Ureter (tissue), 1 donor: ENCODE results near the gene RASA3. TPM values are rescaled to one million over a fixed set of nuclear protein-coding genes. Genes with fewer than 3 reads are reported as not detected.
"Not testable (repeated sequence)": the region's sequence is repeated elsewhere in the genome, so short reads cannot be mapped to it uniquely, and the experiment has no call there.

Experiments used
- DNase-seq: peaks from one replicate; pipeline ENCODE4 v3.0.0-alpha.2; 2020; ENCODE audit warnings: low spot score
- total RNA-seq: library from RNA; stranded (reverse); gene quantifications from one replicate; pipeline ENCODE4 v1.2.4, GENCODE V29; 2023
- donor health status: DM: yes; HTN: yes; CAD: no.

RASA3 gene
- total RNA-seq, 1 donor from 2014 or later: 22.4 TPM

DNA sequence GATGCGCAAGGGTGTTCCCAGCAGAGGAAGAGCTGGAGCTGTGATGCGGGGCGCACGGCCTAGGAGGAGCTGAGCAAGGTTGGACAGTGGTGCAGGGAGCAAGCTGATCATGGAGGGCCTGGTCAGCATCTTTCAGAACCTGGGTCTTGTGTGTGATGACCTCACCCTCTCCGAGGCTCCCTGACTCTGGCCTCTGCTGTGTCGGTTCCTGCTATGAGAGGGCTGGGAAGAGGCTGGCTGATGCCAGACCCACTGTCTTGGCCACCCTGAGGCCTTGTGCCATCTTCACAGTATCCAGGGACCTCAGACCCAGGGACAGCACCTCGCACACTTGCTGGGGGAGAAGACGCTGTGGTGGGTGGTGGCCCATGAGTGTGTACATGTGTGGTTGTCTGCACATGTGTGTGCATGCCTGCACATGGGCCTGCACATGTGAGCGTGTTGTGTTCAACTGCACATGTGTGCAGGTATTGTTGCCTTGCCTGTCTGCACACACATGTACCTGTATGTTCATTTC is 142.0 kb downstream of the RASA3 start:
- DNase-seq: no peak

DNA sequence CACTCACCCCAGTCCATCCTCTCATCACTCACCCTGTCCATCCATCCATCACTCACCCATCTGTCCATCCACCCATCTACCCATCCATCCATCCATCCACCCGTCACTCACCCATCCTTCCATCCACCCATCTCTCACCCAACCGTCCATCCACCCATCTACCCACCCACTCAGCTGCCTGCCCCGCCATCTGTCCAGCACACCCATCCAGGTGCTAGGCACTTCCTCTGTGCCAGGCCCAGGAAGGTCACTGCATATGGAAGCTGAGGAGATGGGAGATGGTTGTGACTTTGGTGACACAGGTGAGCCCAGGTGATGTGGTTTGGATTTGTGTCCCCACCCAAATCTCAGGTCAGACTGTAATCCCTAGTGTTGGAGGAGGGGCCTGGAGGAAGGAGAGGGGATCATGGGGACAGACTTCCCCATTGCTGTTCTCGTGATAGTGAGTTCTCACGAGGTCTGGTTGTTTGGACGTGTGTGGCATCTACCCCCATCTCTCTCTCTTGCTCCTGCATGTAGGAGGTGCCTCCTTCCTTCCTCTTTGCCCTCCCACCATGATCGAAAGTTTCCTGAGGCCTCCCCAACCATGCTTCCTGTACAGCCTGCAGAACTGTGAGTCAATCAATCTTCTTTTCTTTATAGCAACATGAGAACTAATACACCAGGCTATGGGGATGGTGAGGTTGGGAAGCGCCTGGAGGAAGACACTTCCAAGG is 142.7 kb downstream of the RASA3 start:
- DNase-seq: no peak

DNA sequence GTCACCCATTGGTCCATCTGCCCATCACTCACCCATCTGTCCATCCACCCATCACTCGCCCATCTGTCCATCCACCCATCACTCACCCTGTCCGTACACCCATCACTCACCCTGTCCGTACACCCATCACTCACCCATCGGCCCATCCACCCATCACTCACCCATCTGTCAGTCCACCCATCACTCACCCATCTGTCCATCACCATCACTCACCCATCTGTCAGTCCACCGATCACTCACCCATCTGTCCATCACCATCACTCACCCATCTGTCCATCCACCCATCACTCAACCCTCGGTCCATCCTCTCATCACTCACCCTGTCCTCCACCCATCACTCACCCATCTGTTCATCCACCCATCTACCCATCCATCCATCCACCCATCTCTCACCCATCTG is 143.6 kb downstream of the RASA3 start:
- DNase-seq: not testable (repeated sequence)

DNA sequence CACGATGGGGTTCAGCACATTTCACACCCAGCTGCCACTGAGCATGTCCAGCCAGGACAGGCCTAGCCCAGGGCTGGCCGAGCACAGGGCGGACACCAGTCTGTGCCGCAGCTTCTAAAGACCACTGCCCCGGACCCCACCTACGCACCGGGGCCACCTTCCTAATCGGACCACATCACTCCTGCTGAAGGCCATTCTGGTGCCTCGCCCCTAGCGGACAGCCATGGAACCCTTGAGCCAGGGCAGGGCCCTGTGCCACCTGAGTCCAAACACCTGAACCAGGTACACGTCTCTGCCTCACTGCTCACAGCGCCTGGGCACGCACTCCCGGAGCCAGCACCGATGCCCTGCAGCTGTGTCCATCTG is 150.1 kb downstream of the RASA3 start:
- DNase-seq: peak; percentile 41

DNA sequence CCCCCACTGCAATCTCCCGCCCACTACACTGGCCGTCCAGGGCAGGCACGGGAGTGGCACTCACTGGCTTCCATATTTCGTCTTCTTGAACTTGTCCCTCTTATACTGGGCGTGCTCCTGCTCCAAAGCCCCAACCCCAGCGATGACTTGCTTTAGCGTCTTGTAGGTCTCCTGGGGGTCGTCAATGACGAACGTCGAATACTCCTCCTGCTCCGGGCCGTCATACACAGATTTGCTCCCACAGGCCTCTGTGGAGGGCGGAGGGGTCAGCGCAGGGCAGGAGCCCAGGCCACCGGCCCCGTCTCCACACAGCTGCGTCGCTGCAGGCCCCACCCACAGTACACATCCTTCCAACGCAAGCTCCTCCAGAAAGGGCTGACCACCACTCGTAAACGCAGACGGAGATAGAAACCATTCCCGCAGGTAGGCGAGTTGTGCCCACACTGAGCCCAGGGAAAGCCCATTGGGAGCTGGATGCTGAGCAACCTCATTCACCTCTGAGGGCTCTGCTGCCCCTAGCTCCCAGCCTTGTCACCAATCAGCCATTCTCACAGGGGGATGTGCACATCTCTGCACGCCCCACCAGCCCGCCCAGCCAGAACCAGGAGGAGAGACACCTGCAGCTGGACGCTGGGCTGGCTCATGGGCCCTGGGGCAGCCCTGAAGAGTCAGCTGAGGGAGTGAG is 150.7 kb downstream of the RASA3 start:
- DNase-seq: peak; percentile 39

DNA sequence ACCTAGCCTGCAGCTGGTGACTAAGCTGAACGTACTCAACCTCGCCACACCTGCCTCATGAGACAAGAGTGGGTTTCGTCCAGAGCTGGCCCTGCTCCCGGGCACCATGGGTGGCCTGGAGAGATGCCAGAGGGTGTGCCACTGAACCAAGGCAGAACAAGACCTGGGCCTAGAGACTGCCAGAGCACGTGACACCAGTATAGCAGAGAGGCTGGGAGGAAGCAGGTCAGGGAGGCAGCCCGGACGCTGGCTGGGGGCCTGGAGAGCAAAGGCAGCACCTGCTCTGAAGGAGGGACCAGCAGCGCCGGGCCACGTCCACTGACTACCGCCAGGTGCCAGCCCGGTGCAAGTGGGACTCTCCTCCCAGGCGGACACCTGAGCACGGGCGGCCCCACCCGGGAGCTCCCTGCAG is 151.2 kb downstream of the RASA3 start:
- DNase-seq: peak; percentile 90

DNA sequence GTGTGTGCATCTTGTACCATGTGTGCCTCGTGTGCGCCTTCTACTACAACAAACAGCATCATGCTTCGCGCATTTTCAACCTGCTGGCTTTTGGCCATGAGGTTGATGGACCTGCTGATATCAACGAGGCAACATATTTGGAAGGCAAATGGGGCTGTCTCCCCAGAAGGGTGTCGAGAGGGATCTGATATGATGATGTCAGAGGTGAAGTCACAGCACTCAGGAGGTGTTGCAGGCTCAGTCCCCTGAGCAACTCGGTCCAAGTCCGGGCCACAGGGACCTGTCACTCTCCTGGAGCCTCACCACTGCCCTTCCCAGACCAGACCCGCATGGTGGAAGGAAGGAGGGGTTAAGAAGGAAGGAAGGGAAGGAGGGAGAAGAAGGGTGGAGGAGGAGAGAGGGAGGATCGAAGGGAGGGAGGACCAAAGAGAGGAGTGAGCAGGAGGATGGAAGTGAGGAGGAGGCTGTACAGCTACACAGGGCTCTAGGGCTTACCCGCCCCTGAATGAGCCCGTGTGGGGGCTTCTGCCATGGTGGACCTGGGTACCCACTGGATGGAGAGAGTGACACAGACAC is 151.8 kb downstream of the RASA3 start:
- DNase-seq: no peak

DNA sequence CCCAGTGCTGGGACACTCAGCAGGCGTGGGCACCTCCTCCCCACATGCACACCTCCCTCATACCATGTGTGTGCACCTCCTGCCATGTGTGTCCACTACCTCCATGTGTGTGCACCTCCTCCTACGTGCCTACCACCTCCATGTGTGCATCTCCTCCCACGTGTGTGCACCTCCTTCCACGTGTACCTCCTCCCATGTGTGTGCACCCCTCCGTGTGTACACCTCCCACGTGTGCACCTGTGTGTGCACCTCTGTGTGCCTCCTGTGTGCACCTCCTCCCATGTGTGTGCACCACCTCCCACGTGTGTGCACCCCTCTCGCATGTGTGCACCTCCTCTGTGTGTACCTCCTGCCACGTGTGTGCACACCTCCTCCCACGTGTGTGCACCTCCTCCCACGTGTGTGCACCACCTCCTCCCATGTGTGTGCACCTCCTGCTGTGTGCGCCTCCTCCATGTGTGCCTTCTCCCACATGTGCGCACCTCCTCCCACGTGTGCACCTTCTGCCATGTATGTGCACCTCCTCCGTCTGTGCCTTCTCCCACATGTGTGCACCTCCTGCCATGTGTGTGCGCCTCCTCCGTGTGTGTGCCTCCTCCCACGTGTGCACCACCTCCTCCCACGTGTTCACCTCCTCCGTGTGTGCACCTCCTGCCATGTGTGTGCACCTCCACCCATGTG is 152.5 kb downstream of the RASA3 start:
- no peak for DNase-seq

DNA sequence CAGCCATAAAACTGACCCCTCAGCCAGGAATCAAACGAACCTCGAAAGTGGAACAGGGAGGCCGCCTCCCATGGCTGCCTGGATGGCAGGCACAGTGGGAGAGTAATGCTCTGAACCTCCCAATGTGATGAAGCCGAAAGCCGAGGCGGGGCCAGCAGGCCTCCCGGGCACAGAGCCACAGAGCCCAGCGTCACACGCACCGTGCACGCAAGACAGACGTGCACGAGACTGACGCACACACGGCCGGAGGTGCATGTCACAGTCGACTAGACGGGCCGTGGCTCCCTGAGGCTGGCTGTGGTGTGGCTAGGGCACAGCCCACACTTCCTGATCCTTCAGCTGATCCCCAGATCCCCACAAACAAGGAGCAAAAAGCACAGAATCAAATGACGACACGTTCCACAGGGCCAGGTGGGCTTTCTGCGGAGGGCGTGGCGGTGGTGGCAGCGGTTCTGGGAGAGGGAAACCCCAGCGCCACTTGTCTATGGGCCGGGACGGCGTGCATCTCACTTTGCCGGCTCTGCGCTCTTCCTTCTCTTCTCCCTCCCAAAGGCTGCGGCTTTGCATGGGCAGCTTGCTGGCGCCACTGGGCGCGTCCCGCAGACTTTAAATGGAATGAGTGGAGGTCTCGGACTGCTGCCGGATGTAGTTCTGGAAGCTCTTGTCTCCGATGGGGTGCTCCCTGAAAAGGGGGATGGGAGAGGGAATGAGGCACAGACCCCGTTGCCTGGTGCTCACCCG is 153.5 kb downstream of the RASA3 start:
- DNase-seq: no peak

DNA sequence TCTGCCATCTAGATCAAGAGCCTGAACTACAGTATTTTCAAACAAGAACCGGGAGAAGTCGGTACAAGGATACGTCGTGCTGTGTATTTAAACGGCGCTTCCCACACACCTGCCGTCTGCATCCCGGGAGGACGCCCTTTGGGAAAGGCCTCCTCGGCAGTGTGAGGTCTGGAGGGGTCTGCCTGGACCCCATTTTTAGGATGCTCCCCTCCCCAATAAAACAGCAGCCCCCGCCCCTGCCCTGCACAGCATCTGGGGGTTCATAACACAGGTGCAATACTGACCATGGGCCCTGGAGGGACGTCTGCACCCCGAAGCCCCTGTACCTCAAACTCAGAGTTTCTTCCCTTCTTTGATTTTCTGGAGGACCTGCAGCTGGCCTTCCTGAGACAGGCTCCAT is 154.4 kb downstream of the RASA3 start:
- DNase-seq: no peak

DNA sequence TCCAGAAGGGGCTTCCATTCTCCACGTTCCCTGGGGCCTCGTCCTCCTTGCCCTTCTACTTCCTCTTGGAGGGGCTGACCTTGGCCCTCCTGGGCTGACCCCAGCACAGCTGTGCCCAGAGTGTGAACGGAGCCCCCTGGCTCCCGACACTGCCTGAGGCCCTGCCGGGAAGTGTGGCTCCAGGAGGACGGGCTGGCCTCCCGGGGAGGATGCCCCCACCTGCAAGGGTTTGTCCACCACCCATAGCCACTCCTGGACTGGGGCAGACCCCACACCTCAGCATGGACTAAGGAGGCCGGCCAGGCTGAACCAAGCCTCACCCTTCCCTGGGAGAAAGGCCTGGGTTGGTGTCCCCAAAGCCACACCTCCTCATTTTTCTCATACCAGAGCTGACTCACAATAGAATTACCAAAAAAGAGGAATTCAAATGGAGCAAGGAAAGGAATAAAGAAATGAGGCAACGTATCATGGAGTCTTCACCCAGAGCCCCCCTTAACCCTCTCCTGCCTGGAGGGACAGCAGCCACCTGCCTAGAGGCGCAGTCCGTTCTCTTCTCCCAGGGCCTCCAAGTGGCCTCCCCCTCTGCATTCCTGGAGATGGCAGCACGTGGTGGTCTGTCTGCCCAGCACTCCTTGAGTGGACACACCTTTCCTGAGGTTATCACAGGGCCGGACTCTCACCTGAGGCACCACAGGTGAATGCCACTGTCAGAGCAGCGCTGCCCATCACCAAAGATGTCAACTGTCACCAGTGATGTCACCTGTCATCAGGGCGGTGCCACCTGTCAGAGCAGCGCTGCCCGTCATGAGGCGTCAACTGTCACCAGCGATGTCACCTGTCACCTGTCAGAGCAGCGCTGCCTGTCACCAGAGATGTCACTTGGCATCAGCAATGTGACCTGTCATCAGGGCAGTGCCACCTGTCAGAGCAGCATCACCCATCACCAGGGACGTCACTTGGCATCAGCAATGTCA is 155.4 kb downstream of the RASA3 start:
- no peak for DNase-seq

DNA sequence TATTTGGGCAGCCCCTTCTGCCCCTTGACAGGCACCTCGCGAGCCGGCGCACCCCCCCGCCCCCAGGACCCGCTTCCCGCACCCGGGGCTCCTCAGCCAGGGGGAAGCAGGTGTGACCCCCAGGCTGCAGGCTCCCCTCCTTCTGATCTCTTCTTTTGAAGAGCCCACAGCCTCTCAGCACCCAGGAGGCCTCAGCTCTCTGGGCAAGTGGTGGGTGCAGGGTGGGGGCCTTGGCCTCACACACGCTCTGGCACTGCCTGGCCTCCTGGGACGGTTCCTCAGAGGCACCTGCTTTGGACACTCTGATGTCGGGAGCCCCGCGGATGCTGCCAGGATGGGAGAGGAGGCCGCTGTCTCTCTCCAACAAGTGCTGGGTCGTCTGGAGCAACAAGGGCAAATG is 157.0 kb downstream of the RASA3 start:
- DNase-seq: no peak

DNA sequence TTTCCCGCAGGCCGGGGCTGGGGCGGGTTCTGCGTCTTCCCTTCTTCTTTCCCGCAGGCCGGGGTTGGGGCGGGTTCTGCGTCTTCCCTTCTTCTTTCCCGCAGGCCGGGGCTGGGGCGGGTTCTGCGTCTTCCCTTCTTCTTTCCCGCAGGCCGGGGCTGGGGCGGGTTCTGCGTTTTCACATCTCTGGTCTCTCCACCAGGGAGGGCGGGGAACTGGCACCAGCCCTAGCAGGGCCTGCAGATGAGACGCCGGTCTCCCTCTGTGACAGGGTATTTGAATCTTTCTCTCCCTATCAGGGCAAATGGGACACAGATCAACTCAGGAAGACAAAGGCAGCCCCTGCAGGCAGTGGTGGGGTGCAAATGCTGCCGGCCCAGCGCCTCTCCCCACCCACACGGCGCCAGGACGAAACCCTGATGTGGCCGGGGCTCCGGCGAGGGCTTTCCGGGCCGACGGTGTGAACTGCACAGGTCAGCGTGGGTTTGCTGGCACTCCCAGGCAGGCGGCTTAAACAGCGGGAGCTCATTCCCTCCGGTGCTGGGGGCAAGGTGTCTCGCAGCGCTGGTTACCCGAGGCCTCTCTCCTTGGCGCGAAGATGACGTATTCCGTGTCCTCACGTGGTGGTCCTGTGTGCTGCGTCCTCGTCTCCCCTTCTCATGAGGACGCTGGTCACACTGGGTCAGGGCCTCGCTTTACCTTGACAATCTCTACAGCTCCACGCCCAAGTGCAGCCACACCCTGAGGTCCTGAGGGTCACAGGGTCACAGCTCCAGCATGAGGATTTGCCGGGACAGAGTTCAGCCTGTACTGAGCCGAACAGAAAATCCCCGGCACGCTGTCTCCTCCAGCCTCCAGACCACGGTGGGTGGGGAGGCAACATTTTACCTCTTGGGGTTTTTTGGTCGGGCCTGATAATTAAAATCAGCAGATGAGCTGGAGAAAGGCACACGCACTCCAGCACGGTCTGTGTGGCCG is 157.8 kb downstream of the RASA3 start:
- DNase-seq: no peak

DNA sequence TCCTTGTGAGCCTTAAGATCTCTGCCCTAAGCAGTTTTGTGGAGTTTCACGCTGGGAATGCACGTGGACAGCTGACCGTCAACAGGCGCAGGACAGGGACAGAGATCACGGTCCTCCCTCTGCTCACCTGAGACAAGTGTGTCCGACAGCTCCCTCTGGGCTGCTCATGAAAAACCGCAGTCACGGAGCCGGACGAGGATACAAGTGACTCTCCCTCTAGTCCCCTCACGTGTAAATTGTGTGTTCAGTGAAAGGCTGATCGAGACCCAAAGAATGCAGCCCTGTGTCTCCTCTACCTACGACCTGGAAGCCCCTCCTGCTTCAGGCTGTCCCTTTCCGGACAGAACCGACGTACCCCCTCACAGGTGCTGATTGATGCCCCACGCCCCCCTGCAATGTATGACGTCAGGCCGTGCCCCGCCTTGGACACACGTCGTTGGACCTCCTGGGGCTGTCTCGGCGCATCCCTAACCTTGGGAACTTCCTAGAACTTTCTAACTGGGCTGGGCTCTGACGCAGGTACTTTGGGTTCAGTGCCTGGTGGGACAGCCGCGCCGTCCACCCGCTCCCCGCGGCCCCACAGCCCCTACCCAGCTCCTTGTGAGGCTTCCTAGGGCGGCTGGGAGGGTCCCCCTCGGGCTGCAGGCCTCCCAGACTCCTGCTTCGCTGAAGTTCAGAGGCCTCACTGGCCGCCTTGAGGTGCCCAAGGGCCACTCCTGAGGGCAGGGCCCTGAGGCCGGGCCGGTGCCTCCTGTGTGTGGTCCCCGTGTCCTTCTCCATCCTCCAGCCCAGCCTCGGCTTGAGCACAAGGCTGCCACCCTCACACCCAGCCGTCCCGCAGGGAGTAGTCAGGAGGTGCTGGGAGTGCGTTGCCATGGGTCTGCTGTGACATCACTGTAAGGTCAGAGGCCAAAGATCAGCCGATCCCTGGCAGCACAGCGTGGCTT is 158.9 kb downstream of the RASA3 start, which contains the start of gene C13orf46:
C13orf46 (minus strand) TSS at position 859 of the 947 bp plus-strand sequence; CDS start at position 780, 79 bp downstream.
- no peak for DNase-seq

DNA sequence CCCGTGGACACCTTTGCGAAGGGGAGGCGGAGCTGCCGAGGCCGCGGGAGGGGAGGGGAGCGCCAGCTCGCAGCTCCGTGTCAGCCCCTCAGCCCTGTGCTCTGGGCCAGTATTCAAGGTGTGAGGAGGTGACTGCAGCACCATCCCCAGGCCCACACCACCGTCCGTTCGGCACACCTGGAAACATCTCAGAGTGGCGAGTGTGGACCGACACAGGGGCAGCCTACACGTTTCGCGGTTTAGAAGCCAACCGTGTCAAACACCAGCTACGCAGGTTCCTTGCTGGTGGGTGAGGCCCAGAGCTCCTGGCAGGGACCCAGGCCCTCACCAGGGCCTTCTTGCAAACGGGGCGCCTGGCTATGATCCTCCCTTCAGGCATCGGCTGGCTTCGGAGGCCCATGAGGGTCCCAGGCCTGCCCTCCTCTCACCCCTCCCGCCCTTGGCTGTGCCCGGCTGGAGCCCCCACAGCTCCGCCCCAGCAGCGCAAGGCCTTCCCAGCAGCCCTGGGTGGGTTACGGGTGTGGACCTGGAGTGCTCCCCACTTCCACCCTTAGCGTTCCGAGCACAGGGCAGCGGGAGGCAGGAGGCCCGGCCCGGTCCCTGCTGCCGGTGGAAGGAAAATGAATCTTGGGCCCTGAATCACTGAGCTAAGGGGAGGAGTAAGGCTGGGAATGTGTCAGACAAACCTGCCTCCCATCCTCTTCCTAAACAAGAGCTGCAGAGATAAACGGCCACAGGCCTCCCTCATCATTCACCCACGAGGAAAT is 159.8 kb downstream of the RASA3 start:
- DNase-seq: no peak

DNA sequence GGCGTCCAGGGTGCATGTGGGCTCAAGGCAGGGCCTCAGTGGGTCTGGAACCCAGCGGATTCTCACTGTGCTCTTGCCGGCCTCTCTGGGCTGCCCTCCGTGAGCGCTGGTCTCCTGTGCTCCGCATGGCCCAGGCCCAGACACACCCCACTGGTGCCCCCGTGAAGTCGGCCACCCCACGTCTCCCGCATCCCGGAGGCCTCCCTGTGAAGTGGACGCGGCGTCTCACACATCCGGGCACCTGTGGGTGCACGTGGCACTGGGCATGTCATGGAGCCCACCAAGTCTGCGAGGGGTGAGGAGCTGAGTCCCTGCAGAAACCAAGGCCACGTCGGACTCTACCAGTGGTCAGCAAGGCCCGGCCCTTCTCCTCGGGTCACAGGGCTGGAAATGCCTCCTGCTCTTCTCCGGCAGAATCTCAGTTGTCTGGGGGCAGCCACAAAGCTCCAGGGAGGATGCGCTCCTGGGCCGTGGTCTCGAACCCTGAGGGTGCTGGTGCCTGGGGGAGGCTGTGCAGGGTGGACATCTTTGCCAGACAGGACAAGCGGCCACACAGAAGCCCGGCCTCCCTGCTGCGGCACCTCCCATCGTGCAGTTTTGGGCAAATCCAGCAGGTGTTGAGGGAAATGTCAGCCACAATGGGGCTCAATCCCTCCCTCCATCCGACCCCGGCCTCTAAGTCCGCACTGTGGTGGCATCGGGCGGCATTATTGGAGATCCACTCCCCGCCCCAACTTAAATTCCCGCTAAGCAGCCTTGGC is 160.8 kb downstream of the RASA3 start:
- DNase-seq: no peak
